Muscle of leg (tissue), 11 donors: ENCODE data around the gene TOMM6. TPM values are rescaled to one million over a fixed set of nuclear protein-coding genes. Genes with fewer than 3 reads are reported as not detected.

Source experiments
- DNase-seq: peaks from one replicate; pipeline ENCODE4 v3.0.0; 2013
- H3K27ac ChIP-seq: one replicate; pipeline ENCODE4 v1.5.1; 2013; ENCODE audit warnings: mild to moderate bottlenecking, low read length, control low read depth
- H3K27me3 ChIP-seq: one replicate; pipeline ENCODE4 v1.6.1; 2013; ENCODE audit warnings: low read length; ENCODE audit not compliant: control insufficient read depth, insufficient read depth
- H3K36me3 ChIP-seq: one replicate; pipeline ENCODE4 v1.6.1; 2013; ENCODE audit warnings: low read length; ENCODE audit not compliant: control insufficient read depth, insufficient read depth
- H3K4me1 ChIP-seq: one replicate; pipeline ENCODE4 v1.6.1; 2013; ENCODE audit warnings: low read length; ENCODE audit not compliant: control insufficient read depth, insufficient read depth
- H3K4me3 ChIP-seq: one replicate; pipeline ENCODE4 v1.5.1; 2013; ENCODE audit warnings: low read length, control low read depth
- H3K9me3 ChIP-seq: replicated peaks from 2 replicates; pipeline ENCODE4 v1.6.1; 2013; ENCODE audit warnings: low read depth, low read length; ENCODE audit not compliant: control insufficient read depth
- WGBS: methylation state at CpG from one replicate; pipeline ENCODE4 v1.1.5; 2013; ENCODE audit warnings: missing lambda C conversion rate; ENCODE audit not compliant: insufficient coverage; 5-methylcytosine and 5-hydroxymethylcytosine counted together
- polyA plus RNA-seq, 8 donors: library from polyadenylated mRNA; unstranded; fragments of 120-200 nt; gene quantifications; one replicate each; pipeline versions ENCODE4 v1.2.1 to v1.2.3, GENCODE V29; 2013; ENCODE audit warnings: inconsistent platforms in 1 of 8, low replicate concordance in 1 of 8; ENCODE audit not compliant: insufficient read length in 8 of 8, insufficient read depth in 1 of 8
- total RNA-seq: library from RNA; stranded (reverse); fragments of 120-200 nt; gene quantifications from one replicate; pipeline ENCODE4 v1.2.4, GENCODE V29; 2013

TOMM6 gene
- total and polyA plus RNA-seq, 9 donors, result 134 to 178 (median 169) TPM

- Histone ChIP-seq H3K9me3 (no peaks in the 10 kb centered on the region), H3K4me3 (no peak overlapping the region), H3K36me3 (peaks cover 19% of the 10 kb centered on the region), H3K4me1 (peaks cover 33% of the 10 kb centered on the region), H3K27me3 (no peaks in the 10 kb centered on the region), H3K27ac (no peak overlapping the region)
- WGBS, result 40% methylated on average over 3 of the region's 11 CpGs
- no peak for DNase-seq
These were observed 2.2 kb upstream of the TOMM6 start for GRCh38 chr6:41785254-41785653.

- WGBS, result 19% methylated on average over 18 of the region's 29 CpGs
- Histone ChIP-seq H3K9me3 (no peaks in the 10 kb centered on the region), H3K27me3 (no peaks in the 10 kb centered on the region), H3K27ac (peak overlapping the region; percentile 74), H3K4me1 (peaks cover 30% of the 10 kb centered on the region), H3K4me3 (peak overlapping the region; percentile 89), H3K36me3 (peaks cover 22% of the 10 kb centered on the region)
- peak; percentile 56 for DNase-seq
These were observed 1.6 kb upstream of the TOMM6 start for GRCh38 chr6:41785689-41786450.

GRCh38 chr6:41786451-41787218 is 859 bp upstream of the TOMM6 start:
- Histone ChIP-seq H3K4me1 (peaks cover 23% of the 10 kb centered on the region), H3K9me3 (no peaks in the 10 kb centered on the region), H3K4me3 (peak overlapping the region; percentile 89), H3K27me3 (no peaks in the 10 kb centered on the region), H3K27ac (peak overlapping the region; percentile 97), H3K36me3 (peaks cover 28% of the 10 kb centered on the region)
- WGBS, result under 1% methylated on average over 56 of the region's 58 CpGs
- peak; percentile 94 for DNase-seq

DNA sequence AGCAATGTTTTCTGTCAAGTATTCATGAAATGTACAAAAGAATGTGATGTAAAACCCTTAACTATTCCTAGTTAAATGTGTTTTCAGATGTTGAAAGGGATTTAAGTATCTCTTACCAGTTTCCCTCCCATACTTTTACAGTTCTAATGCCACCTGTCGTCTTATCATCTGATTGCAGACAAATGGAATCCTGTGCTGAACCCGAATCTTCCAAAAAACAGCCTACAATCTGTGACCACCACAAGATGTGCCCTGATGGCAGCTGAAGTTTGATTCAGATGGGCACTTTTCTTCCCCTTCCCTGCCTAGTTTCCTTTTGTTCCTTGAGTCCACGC is 1.9 kb downstream of the TOMM6 start:
- DNase-seq, result no peak
- H3K9me3 ChIP-seq, result no peaks in the 10 kb centered on the region
- no peak overlapping the region for H3K4me3 ChIP-seq
- WGBS, result 74% methylated on average over 2 of the region's 3 CpGs
- H3K36me3 ChIP-seq, result peaks cover 37% of the 10 kb centered on the region
- no peaks in the 10 kb centered on the region for H3K27me3 ChIP-seq
- H3K27ac ChIP-seq, result no peak overlapping the region
- H3K4me1 ChIP-seq, result peaks cover 23% of the 10 kb centered on the region

DNA sequence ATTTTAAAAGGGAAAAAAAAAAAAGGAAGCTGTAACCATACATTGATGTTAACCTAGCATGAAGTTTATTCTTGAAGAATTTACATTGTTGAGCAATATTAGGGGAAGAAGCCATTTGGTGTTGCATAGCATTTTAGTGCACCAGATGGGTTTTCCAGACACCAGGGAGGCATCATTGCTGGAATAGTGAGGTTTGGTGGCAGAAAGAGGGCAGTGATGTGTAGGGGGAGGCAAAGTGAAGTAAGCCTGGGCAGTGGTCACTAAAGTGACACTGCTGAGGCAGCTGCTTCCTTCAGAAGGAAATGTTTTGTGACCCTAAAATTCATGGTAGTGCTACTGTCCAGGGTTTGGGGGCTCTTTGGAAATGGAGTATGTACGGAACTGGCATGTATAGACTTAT is 2.6 kb downstream of the TOMM6 start:
- H3K9me3 ChIP-seq, result no peaks in the 10 kb centered on the region
- H3K4me3 ChIP-seq, result no peak overlapping the region
- no peak for DNase-seq
- peaks cover 18% of the 10 kb centered on the region for H3K4me1 ChIP-seq
- no peaks in the 10 kb centered on the region for H3K27me3 ChIP-seq
- peaks cover 42% of the 10 kb centered on the region for H3K36me3 ChIP-seq
- H3K27ac ChIP-seq, result no peak overlapping the region
- 80% methylated on average over 1 of the region's 1 CpG for WGBS

- H3K4me3 ChIP-seq, result no peak overlapping the region
- H3K27me3 ChIP-seq, result no peaks in the 10 kb centered on the region
- peaks cover 50% of the 10 kb centered on the region for H3K36me3 ChIP-seq
- DNase-seq, result no peak
- peaks cover 5% of the 10 kb centered on the region for H3K4me1 ChIP-seq
- no peaks in the 10 kb centered on the region for H3K9me3 ChIP-seq
- no CpG with 5 or more reads among the region's 1 CpG for WGBS
- H3K27ac ChIP-seq, result no peak overlapping the region
These were observed 3.8 kb downstream of the TOMM6 start for GRCh38 chr6:41791305-41791704.

GRCh38 chr6:41791984-41792383 is 4.5 kb downstream of the TOMM6 start:
- Histone ChIP-seq H3K4me3 (no peak overlapping the region), H3K9me3 (no peaks in the 10 kb centered on the region), H3K36me3 (peaks cover 51% of the 10 kb centered on the region), H3K27ac (no peak overlapping the region), H3K4me1 (peaks cover 5% of the 10 kb centered on the region), H3K27me3 (no peaks in the 10 kb centered on the region)
- DNase-seq, result no peak
- WGBS, result 100% methylated on average over 2 of the region's 4 CpGs

DNA sequence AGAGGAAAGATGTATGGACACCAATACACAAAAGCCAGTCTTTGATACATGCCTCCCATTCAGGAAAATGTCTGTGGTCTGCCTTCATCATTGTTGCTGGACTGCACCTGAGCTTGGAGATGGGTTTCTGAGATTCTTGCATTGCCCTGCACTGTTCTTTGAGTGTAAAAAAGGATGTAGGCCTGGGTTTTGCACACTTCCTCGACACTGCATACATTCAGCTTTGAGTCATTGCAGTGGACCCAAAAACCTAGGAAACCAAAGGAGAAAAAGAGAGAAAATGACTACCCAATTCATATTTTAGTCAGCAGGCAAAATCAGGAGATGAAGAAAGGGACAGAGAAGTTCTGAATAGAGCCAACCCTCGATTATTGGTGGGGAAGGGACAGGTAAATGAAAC is 9.0 kb downstream of the TOMM6 start:
- DNase-seq, result no peak
- WGBS, result 100% methylated on average over 1 of the region's 2 CpGs
- H3K9me3 ChIP-seq, result no peaks in the 10 kb centered on the region
- peaks cover 43% of the 10 kb centered on the region for H3K36me3 ChIP-seq
- H3K4me3 ChIP-seq, result no peak overlapping the region
- H3K27me3 ChIP-seq, result no peaks in the 10 kb centered on the region
- no peak overlapping the region for H3K27ac ChIP-seq
- H3K4me1 ChIP-seq, result no peaks in the 10 kb centered on the region

- no peaks in the 10 kb centered on the region for H3K9me3 ChIP-seq
- no peaks in the 10 kb centered on the region for H3K4me1 ChIP-seq
- 100% methylated on average over 1 of the region's 7 CpGs for WGBS
- H3K36me3 ChIP-seq, result peaks cover 29% of the 10 kb centered on the region
- H3K27ac ChIP-seq, result no peak overlapping the region
- no peak for DNase-seq
- no peak overlapping the region for H3K4me3 ChIP-seq
- no peaks in the 10 kb centered on the region for H3K27me3 ChIP-seq
These were observed 11.5 kb downstream of the TOMM6 start for GRCh38 chr6:41798901-41799558.

DNA sequence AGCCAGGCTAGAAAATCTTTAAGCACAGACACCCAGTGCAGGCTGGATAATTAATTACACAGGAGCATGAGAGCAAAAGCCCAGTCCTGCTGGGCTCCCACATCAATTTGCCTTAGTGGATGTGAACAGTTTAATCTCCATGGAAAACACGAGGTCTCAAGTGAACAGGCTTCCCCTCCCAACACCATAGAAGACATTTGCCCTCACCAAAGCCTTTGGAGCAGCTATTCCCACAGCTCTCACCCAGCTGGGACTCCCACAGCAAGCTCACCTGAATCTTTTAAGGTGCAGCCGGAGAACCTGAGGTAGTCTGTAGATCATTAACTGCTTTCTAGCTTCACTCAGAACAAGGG is 12.0 kb downstream of the TOMM6 start:
- H3K36me3 ChIP-seq, result peaks cover 27% of the 10 kb centered on the region
- H3K4me3 ChIP-seq, result no peak overlapping the region
- WGBS, result no CpG with 5 or more reads among the region's 2 CpGs
- no peak overlapping the region for H3K27ac ChIP-seq
- H3K9me3 ChIP-seq, result no peaks in the 10 kb centered on the region
- no peaks in the 10 kb centered on the region for H3K27me3 ChIP-seq
- DNase-seq, result no peak
- H3K4me1 ChIP-seq, result no peaks in the 10 kb centered on the region
